ENCODE results near the gene GRAMD1B.

The GRAMD1B gene

GRCh38 chr11:123410218-123410549, 19.9 kb upstream of the GRAMD1B start:
- H3K27me3 ChIP-seq (ENCODE audit: control insufficient read depth in 1 of 2, insufficient read depth in 2 of 2, low read length in 2 of 2) = peaks cover 0 to 6% of the 10 kb centered on the region in 2 donors
- H3K27ac ChIP-seq (ENCODE audit: low read length) = no peak overlapping the region
- no peaks in the 10 kb centered on the region for H3K9me3 ChIP-seq (ENCODE audit: control insufficient read depth in 2 of 2, low read length in 2 of 2)
- no peaks in the 10 kb centered on the region for H3K36me3 ChIP-seq (ENCODE audit: control insufficient read depth in 2 of 2, insufficient read depth in 2 of 2, low read length in 2 of 2)
- no peaks in the 10 kb centered on the region for H3K4me1 ChIP-seq (ENCODE audit: control insufficient read depth, insufficient read depth, low read length)
- no peak overlapping the region for H3K4me3 ChIP-seq (ENCODE audit: low read length in 2 of 2)
- H3K9ac ChIP-seq (ENCODE audit: low read length in 2 of 2) = no peak overlapping the region

DNA sequence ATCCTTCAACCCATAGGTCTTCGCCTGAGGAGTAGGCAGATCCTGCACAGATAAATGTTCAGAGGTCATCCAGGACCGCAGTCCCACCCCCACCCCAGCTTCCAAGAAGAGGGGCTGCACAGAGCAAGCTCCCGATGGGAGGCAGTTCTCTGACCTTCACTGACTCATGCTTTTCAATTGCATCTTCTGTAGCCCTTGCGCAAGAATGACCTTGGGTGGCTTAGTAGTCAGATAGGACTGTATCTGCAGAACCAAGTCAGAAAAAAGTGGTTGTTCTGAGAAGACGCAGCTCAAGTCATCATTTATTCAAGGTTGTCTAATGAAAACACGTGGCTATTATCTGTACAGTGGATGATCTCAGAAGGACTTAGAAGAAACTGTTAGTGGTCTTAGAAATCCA, 16.4 kb upstream of the GRAMD1B start:
- H3K36me3 ChIP-seq (ENCODE audit: control insufficient read depth in 2 of 2, insufficient read depth in 2 of 2, low read length in 2 of 2) = no peaks in the 10 kb centered on the region
- H3K9ac ChIP-seq (ENCODE audit: low read length in 2 of 2) = no peak overlapping the region
- no peaks in the 10 kb centered on the region for H3K27me3 ChIP-seq (ENCODE audit: control insufficient read depth in 1 of 2, insufficient read depth in 2 of 2, low read length in 2 of 2)
- H3K9me3 ChIP-seq (ENCODE audit: control insufficient read depth in 2 of 2, low read length in 2 of 2) = no peaks in the 10 kb centered on the region
- H3K27ac ChIP-seq (ENCODE audit: low read length) = no peak overlapping the region
- no peak overlapping the region for H3K4me3 ChIP-seq (ENCODE audit: low read length in 2 of 2)
- H3K4me1 ChIP-seq (ENCODE audit: control insufficient read depth, insufficient read depth, low read length) = no peaks in the 10 kb centered on the region

- no peaks in the 10 kb centered on the region for H3K27me3 ChIP-seq (ENCODE audit: control insufficient read depth in 1 of 2, insufficient read depth in 2 of 2, low read length in 2 of 2)
- H3K9ac ChIP-seq (ENCODE audit: low read length in 2 of 2) = no peak overlapping the region
- no peak overlapping the region for H3K4me3 ChIP-seq (ENCODE audit: low read length in 2 of 2)
- H3K4me1 ChIP-seq (ENCODE audit: control insufficient read depth, insufficient read depth, low read length) = no peaks in the 10 kb centered on the region
- no peaks in the 10 kb centered on the region for H3K9me3 ChIP-seq (ENCODE audit: control insufficient read depth in 2 of 2, low read length in 2 of 2)
- no peaks in the 10 kb centered on the region for H3K36me3 ChIP-seq (ENCODE audit: control insufficient read depth in 2 of 2, insufficient read depth in 2 of 2, low read length in 2 of 2)
- no peak overlapping the region for H3K27ac ChIP-seq (ENCODE audit: low read length)
Observed at GRCh38 chr11:123416566-123416965, 13.5 kb upstream of the GRAMD1B start.

GRCh38 chr11:123418351-123419114, 11.5 kb upstream of the GRAMD1B start:
- Histone ChIP-seq H3K9ac (ENCODE audit: low read length in 2 of 2) (no peak overlapping the region), H3K9me3 (ENCODE audit: control insufficient read depth in 2 of 2, low read length in 2 of 2) (no peaks in the 10 kb centered on the region), H3K27me3 (ENCODE audit: control insufficient read depth in 1 of 2, insufficient read depth in 2 of 2, low read length in 2 of 2) (no peaks in the 10 kb centered on the region), H3K4me3 (ENCODE audit: low read length in 2 of 2) (no peak overlapping the region), H3K4me1 (ENCODE audit: control insufficient read depth, insufficient read depth, low read length) (no peaks in the 10 kb centered on the region), H3K27ac (ENCODE audit: low read length) (no peak overlapping the region), H3K36me3 (ENCODE audit: control insufficient read depth in 2 of 2, insufficient read depth in 2 of 2, low read length in 2 of 2) (no peaks in the 10 kb centered on the region)

DNA sequence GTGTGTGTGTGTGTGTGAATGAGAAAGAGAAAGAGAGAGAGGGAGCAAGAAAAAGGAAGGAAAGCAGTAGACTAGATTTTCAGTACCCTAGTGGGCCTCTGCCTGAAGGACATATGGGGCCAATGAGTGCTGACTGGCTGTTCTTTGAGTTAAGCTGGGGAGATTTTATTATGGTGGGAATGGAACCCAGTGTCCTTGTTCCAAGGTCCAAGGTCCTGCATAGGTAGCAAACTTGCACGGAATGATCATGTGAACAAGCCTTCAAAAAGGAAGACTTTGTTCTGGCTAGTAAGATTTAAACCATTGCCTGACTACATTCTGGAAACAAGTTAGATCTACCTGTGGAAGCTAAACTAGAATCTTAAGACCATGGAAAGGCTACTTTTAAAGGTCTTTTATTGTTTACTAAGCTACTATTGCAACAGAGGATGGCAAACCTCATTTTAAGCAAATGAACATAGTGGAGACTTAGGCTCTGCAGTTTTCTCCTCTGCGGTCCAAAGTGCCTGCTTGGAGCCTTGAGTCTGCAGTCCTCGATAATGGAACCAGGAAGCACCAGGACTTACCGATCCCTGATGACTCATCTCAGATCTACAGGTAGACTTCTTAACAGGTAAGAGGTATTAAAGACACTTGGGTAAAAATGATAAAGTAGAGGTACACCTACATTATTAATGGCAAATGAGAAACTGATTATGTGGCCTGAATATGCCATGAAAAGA, 10.2 kb upstream of the GRAMD1B start:
- H3K27ac ChIP-seq (ENCODE audit: low read length) = no peak overlapping the region
- no peaks in the 10 kb centered on the region for H3K4me1 ChIP-seq (ENCODE audit: control insufficient read depth, insufficient read depth, low read length)
- no peak overlapping the region for H3K4me3 ChIP-seq (ENCODE audit: low read length in 2 of 2)
- H3K9me3 ChIP-seq (ENCODE audit: control insufficient read depth in 2 of 2, low read length in 2 of 2) = no peaks in the 10 kb centered on the region
- no peaks in the 10 kb centered on the region for H3K36me3 ChIP-seq (ENCODE audit: control insufficient read depth in 2 of 2, insufficient read depth in 2 of 2, low read length in 2 of 2)
- no peak overlapping the region for H3K9ac ChIP-seq (ENCODE audit: low read length in 2 of 2)
- no peaks in the 10 kb centered on the region for H3K27me3 ChIP-seq (ENCODE audit: control insufficient read depth in 1 of 2, insufficient read depth in 2 of 2, low read length in 2 of 2)

DNA sequence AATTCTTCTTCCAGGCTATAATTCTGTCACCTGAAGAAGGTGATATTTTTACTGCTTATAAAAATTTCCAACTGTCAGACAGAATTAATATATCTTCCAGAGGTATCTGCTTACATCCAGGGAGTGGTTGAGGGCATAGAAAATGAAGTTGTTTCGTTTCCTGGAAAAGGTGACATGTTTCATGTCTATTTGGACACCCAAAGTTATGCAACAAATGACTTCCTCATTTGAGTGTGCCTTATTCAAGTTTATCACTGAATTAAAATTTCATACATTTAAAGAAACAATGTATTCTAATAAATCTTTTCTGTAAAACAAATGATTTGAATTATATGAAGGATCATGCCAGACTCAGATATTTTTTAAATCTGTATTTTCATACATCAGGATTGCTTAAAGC, 8.5 kb upstream of the GRAMD1B start:
- Histone ChIP-seq H3K36me3 (ENCODE audit: control insufficient read depth in 2 of 2, insufficient read depth in 2 of 2, low read length in 2 of 2) (no peaks in the 10 kb centered on the region), H3K4me3 (ENCODE audit: low read length in 2 of 2) (no peak overlapping the region), H3K9ac (ENCODE audit: low read length in 2 of 2) (no peak overlapping the region), H3K27ac (ENCODE audit: low read length) (no peak overlapping the region), H3K4me1 (ENCODE audit: control insufficient read depth, insufficient read depth, low read length) (no peaks in the 10 kb centered on the region), H3K9me3 (ENCODE audit: control insufficient read depth in 2 of 2, low read length in 2 of 2) (no peaks in the 10 kb centered on the region), H3K27me3 (ENCODE audit: control insufficient read depth in 1 of 2, insufficient read depth in 2 of 2, low read length in 2 of 2) (no peaks in the 10 kb centered on the region)

DNA sequence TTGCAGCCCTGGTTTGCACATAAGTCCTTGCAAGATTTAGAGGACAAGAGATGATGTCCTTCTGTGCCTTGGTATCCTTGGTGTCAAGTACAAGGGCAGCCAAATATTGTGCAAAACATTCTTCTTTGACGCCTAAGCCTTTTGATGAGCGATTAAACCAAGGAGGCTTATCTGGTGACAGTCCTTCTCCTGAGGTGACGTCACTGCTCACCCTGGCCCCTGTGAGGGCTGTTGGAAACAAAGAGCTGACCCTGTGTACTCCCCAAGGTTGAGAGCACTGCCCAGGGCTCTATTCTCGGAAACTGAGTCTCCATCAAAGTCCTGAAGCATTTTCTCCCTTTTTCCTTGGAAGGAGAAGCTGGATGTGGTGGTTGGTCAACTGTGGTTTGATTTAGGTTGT, 4.7 kb upstream of the GRAMD1B start:
- Histone ChIP-seq H3K27me3 (ENCODE audit: control insufficient read depth in 1 of 2, insufficient read depth in 2 of 2, low read length in 2 of 2) (no peaks in the 10 kb centered on the region), H3K4me3 (ENCODE audit: low read length in 2 of 2) (no peak overlapping the region), H3K9me3 (ENCODE audit: control insufficient read depth in 2 of 2, low read length in 2 of 2) (no peaks in the 10 kb centered on the region), H3K9ac (ENCODE audit: low read length in 2 of 2) (no peak overlapping the region), H3K27ac (ENCODE audit: low read length) (no peak overlapping the region), H3K36me3 (ENCODE audit: control insufficient read depth in 2 of 2, insufficient read depth in 2 of 2, low read length in 2 of 2) (no peaks in the 10 kb centered on the region), H3K4me1 (ENCODE audit: control insufficient read depth, insufficient read depth, low read length) (no peaks in the 10 kb centered on the region)

DNA sequence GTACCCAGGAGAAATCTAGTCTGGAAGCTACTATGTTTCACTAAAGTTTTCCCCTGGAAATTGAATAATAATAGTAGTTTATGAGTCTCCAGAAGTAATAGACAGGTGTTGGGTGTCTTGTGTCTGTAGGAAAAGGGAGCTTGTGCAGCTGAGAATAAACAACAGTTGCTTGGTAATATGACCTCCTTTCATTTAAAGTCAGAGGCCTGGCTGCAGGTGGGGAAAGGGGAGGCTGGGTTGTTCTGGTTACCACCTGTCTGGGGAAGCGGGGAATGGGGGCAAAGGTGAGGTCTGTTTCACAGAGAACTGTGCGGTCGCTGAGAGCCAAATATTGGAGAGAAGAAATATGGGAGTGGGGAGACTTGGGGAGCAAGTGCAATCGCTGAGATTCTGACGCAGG, 3.3 kb upstream of the GRAMD1B start:
- no peak overlapping the region for H3K27ac ChIP-seq (ENCODE audit: low read length)
- H3K27me3 ChIP-seq (ENCODE audit: control insufficient read depth in 1 of 2, insufficient read depth in 2 of 2, low read length in 2 of 2) = peaks cover 2 to 6% of the 10 kb centered on the region in 2 donors
- H3K4me3 ChIP-seq (ENCODE audit: low read length in 2 of 2) = no peak overlapping the region
- H3K36me3 ChIP-seq (ENCODE audit: control insufficient read depth in 2 of 2, insufficient read depth in 2 of 2, low read length in 2 of 2) = no peaks in the 10 kb centered on the region
- no peak overlapping the region for H3K9ac ChIP-seq (ENCODE audit: low read length in 2 of 2)
- peaks cover 7% of the 10 kb centered on the region for H3K4me1 ChIP-seq (ENCODE audit: control insufficient read depth, insufficient read depth, low read length)
- no peaks in the 10 kb centered on the region for H3K9me3 ChIP-seq (ENCODE audit: control insufficient read depth in 2 of 2, low read length in 2 of 2)

GRCh38 chr11:123427405-123427804, 2.7 kb upstream of the GRAMD1B start:
- no peak overlapping the region for H3K27ac ChIP-seq (ENCODE audit: low read length)
- H3K9ac ChIP-seq (ENCODE audit: low read length in 2 of 2) = no peak overlapping the region
- peaks cover 6% of the 10 kb centered on the region in 2 donors for H3K27me3 ChIP-seq (ENCODE audit: control insufficient read depth in 1 of 2, insufficient read depth in 2 of 2, low read length in 2 of 2)
- H3K4me3 ChIP-seq (ENCODE audit: low read length in 2 of 2) = no peak overlapping the region
- no peaks in the 10 kb centered on the region for H3K9me3 ChIP-seq (ENCODE audit: control insufficient read depth in 2 of 2, low read length in 2 of 2)
- peaks cover 7% of the 10 kb centered on the region for H3K4me1 ChIP-seq (ENCODE audit: control insufficient read depth, insufficient read depth, low read length)
- no peaks in the 10 kb centered on the region for H3K36me3 ChIP-seq (ENCODE audit: control insufficient read depth in 2 of 2, insufficient read depth in 2 of 2, low read length in 2 of 2)

DNA sequence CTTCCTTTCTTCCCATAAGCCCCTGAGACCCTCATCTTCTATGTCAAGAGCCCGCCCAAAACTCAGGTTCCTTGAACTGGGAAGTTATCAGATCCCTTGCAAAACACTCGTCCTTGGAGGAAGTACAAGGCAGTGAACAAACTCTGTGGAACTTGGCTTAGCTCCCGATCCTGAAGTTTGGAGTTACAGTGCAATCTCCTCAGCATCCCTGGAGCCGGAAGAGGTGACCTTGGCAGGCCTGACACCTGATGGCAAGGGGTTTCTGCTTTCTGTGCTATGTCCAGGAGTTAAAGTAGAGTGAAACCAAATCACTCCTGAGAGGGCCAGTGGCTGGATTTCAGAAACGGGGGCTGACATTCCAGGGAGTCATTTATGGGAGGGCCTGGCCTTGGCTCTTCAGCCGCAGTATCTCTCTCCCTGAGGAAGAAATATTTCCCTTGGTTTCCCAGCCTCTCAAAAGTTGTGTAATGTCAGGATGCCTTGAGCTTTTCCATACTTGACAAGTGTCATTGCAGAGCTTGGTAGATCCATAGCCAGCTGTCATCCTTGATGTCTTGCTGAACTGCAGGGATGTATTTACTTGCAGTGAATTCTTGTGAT, 1.9 kb upstream of the GRAMD1B start:
- H3K36me3 ChIP-seq (ENCODE audit: control insufficient read depth in 2 of 2, insufficient read depth in 2 of 2, low read length in 2 of 2) = no peaks in the 10 kb centered on the region
- H3K9ac ChIP-seq (ENCODE audit: low read length in 2 of 2) = no peak overlapping the region
- H3K27me3 ChIP-seq (ENCODE audit: control insufficient read depth in 1 of 2, insufficient read depth in 2 of 2, low read length in 2 of 2) = peaks cover 6% of the 10 kb centered on the region in 2 donors
- H3K27ac ChIP-seq (ENCODE audit: low read length) = no peak overlapping the region
- no peak overlapping the region for H3K4me3 ChIP-seq (ENCODE audit: low read length in 2 of 2)
- H3K9me3 ChIP-seq (ENCODE audit: control insufficient read depth in 2 of 2, low read length in 2 of 2) = no peaks in the 10 kb centered on the region
- peaks cover 7% of the 10 kb centered on the region for H3K4me1 ChIP-seq (ENCODE audit: control insufficient read depth, insufficient read depth, low read length)

DNA sequence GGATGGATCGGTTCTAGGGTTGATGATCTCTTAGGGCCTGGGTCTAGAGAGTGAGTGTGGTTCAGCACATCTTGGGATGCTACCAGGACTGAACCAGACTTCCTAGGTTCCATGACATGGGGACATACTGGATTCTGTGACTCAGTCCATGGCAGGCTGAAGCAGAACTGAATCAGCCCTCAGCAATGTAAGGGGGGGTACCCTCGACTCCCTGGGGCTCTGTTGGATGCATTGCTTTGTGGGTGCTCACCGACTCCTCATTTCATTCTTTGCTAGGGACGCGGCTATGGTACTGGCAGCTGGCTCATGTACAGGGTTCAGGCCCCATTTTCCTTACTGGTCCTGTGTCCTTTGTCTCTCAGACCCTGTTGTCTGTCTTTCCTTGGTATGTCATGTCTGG, 733 bp upstream of the GRAMD1B start:
- H3K9ac ChIP-seq (ENCODE audit: low read length in 2 of 2) = no peak overlapping the region
- no peak overlapping the region for H3K4me3 ChIP-seq (ENCODE audit: low read length in 2 of 2)
- no peaks in the 10 kb centered on the region for H3K9me3 ChIP-seq (ENCODE audit: control insufficient read depth in 2 of 2, low read length in 2 of 2)
- no peaks in the 10 kb centered on the region for H3K36me3 ChIP-seq (ENCODE audit: control insufficient read depth in 2 of 2, insufficient read depth in 2 of 2, low read length in 2 of 2)
- no peak overlapping the region for H3K27ac ChIP-seq (ENCODE audit: low read length)
- peaks cover 6% of the 10 kb centered on the region in 2 donors for H3K27me3 ChIP-seq (ENCODE audit: control insufficient read depth in 1 of 2, insufficient read depth in 2 of 2, low read length in 2 of 2)
- peaks cover 7% of the 10 kb centered on the region for H3K4me1 ChIP-seq (ENCODE audit: control insufficient read depth, insufficient read depth, low read length)
